Measurements from ENCODE around the gene TLR6.

TLR6 gene

GRCh38 chr4:38873290-38873944 is 16.8 kb upstream of the TLR6 start:
- TF ChIP-seq CTCF (IDR thresholded peaks at IDR 0.05; ENCODE audit: extremely low read depth, missing control alignments): no peak
- DNase-seq (ENCODE audit: low spot score): no peak

GRCh38 chr4:38872620-38873019 is 16.0 kb upstream of the TLR6 start:
- no peak for TF ChIP-seq CTCF (IDR thresholded peaks at IDR 0.05; ENCODE audit: extremely low read depth, missing control alignments)
- DNase-seq (ENCODE audit: low spot score): no peak

- no peak for DNase-seq (ENCODE audit: low spot score)
- TF ChIP-seq CTCF (IDR thresholded peaks at IDR 0.05; ENCODE audit: extremely low read depth, missing control alignments): no peak
Measured at GRCh38 chr4:38871593-38871992, 15.0 kb upstream of the TLR6 start.

- DNase-seq (ENCODE audit: low spot score): no peak
- TF ChIP-seq CTCF (IDR thresholded peaks at IDR 0.05; ENCODE audit: extremely low read depth, missing control alignments): no peak
Measured at GRCh38 chr4:38870098-38870808, 13.6 kb upstream of the TLR6 start.

- TF ChIP-seq CTCF (IDR thresholded peaks at IDR 0.05; ENCODE audit: extremely low read depth, missing control alignments): no peak
- no peak for DNase-seq (ENCODE audit: low spot score)
Measured at GRCh38 chr4:38869511-38869910, 12.9 kb upstream of the TLR6 start.

- no peak for TF ChIP-seq CTCF (IDR thresholded peaks at IDR 0.05; ENCODE audit: extremely low read depth, missing control alignments)
- DNase-seq (ENCODE audit: low spot score): no peak
Measured at GRCh38 chr4:38868059-38868960, 11.7 kb upstream of the TLR6 start.

All from GM20000 (cell line).